Measurements from ENCODE around the gene RNF13. TPM values are rescaled to one million over a fixed set of nuclear protein-coding genes. Genes with fewer than 3 reads are reported as not detected.

RNF13 gene
- total RNA-seq, 1 experiment from 2014 or later, result 161 TPM

GRCh38 chr3:149790698-149791097, 22.3 kb upstream of the RNF13 start:
- no peak overlapping the region for H3K4me2 ChIP-seq (ENCODE audit: low read depth, low read length, poor library complexity, severe bottlenecking)
- DNase-seq, result no peak

DNA sequence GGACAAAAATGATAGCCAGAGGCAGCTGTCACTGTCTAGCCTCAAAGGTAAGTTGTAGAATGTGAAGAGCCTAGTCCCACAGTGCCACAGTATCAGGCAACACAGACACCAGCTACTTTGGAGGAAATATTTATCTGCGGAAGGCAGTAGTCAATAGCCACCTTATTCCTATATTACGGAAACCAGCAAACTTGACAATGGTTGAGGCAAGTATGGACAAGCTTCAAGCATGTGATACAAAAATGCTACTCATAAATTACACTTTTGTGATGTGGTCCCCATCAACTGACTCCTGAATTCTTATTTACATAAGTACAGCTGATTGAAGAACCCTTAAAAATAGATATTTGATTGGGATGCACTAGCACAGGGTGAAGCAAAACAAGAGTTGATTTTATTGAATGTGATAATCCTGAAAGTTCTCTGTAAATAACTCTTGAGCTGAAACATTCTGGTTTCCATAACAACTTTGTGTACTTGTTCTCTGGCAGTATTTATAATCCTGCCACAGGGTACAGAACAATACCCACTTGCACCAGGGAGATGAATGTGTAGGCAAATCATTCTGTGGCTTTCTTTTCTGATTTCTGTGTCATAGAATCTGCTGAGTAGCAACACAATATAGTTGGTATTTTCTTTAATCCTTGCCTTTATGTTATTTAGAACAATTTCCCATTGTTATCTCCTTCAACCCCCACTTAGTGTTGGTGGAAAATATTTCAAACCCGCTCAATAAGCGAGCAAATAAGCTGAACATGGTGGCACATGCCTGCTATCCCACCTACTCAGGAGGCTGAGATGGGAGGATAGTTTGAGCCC, 20.4 kb upstream of the RNF13 start, which contains the start of gene ANKUB1:
Gene ANKUB1, minus strand, starts transcription at position 103 of the 819 bp plus-strand sequence. CDS start 188 bp downstream, outside the sequence.
- H3K9me3 ChIP-seq (ENCODE audit: low read length), result no peaks in the 10 kb centered on the region
- no peak within 1 kb of the TSS for H3K9ac ChIP-seq (ENCODE audit: low read length)
- no peaks in the 10 kb centered on the region for H3K36me3 ChIP-seq (ENCODE audit: insufficient read depth, low read length)
- H3K27ac ChIP-seq (ENCODE audit: low read length), result no peak within 1 kb of the TSS
- H3K4me2 ChIP-seq (ENCODE audit: low read depth, low read length, poor library complexity, severe bottlenecking), result no peak within 1 kb of the TSS
- DNase-seq, result no peak
- H3K27me3 ChIP-seq (ENCODE audit: low read length), result no peaks in the 10 kb centered on the region
- H3K79me2 ChIP-seq (ENCODE audit: low read length), result no peaks in the 10 kb centered on the region
- no peak within 1 kb of the TSS for H2AFZ ChIP-seq (ENCODE audit: low read length)
- no peak within 1 kb of the TSS for H3K4me3 ChIP-seq (ENCODE audit: low read length)
- H3K4me1 ChIP-seq (ENCODE audit: low read length), result no peaks in the 10 kb centered on the region
- H4K20me1 ChIP-seq (ENCODE audit: insufficient read depth, low read depth, low read length), result no peaks in the 10 kb centered on the region
- no peaks in the 10 kb centered on the region for H3K9me2 ChIP-seq (replicated peaks; ENCODE audit: insufficient read depth, low read length)

More at GRCh38 chr3:149790698-149791097, 22.3 kb upstream of the RNF13 start:
- H3K27ac ChIP-seq (ENCODE audit: low read length), result no peak overlapping the region
- H3K36me3 ChIP-seq (ENCODE audit: insufficient read depth, low read length), result no peaks in the 10 kb centered on the region
- H3K27me3 ChIP-seq (ENCODE audit: low read length), result no peaks in the 10 kb centered on the region
- H3K79me2 ChIP-seq (ENCODE audit: low read length), result no peaks in the 10 kb centered on the region
- no peak overlapping the region for H3K9ac ChIP-seq (ENCODE audit: low read length)
- H3K4me1 ChIP-seq (ENCODE audit: low read length), result no peaks in the 10 kb centered on the region
- H4K20me1 ChIP-seq (ENCODE audit: insufficient read depth, low read depth, low read length), result no peaks in the 10 kb centered on the region
- no peaks in the 10 kb centered on the region for H3K9me2 ChIP-seq (replicated peaks; ENCODE audit: insufficient read depth, low read length)
- no peak overlapping the region for H3K4me3 ChIP-seq (ENCODE audit: low read length)
- no peaks in the 10 kb centered on the region for H3K9me3 ChIP-seq (ENCODE audit: low read length)
- no peak overlapping the region for H2AFZ ChIP-seq (ENCODE audit: low read length)

- Histone ChIP-seq H4K20me1 (ENCODE audit: insufficient read depth, low read depth, low read length) (no peaks in the 10 kb centered on the region), H3K4me1 (ENCODE audit: low read length) (no peaks in the 10 kb centered on the region), H3K27me3 (ENCODE audit: low read length) (no peaks in the 10 kb centered on the region), H3K4me3 (ENCODE audit: low read length) (no peak overlapping the region), H3K9me3 (ENCODE audit: low read length) (no peaks in the 10 kb centered on the region), H2AFZ (ENCODE audit: low read length) (no peak overlapping the region), H3K27ac (ENCODE audit: low read length) (no peak overlapping the region), H3K4me2 (ENCODE audit: low read depth, low read length, poor library complexity, severe bottlenecking) (no peak overlapping the region), H3K79me2 (ENCODE audit: low read length) (no peaks in the 10 kb centered on the region), H3K36me3 (ENCODE audit: insufficient read depth, low read length) (no peaks in the 10 kb centered on the region), H3K9ac (ENCODE audit: low read length) (no peak overlapping the region), H3K9me2 (replicated peaks; ENCODE audit: insufficient read depth, low read length) (no peaks in the 10 kb centered on the region)
- no peak for DNase-seq
Observed at GRCh38 chr3:149796026-149796425, 17.0 kb upstream of the RNF13 start.

DNA sequence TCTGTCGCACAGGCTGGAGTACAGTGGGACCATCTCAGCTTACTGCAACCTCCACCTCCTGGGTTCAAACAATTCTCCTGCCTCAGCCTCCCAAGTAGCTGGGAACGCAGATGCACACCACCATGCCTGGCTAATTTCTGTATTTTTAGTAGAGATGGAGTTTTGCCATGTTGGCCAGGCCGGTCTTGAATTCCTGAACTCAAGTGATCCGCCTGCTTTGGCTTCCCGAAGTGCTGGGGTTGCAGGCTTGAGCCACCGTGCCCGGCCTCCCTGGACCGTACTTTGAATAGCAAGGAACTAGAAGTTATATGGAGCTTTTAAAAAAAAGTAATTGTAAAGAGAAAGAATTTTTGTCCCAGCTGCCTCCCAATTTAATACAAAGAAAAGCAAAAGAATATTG, 12.3 kb upstream of the RNF13 start:
- Histone ChIP-seq H3K4me3 (ENCODE audit: low read length) (no peak overlapping the region), H4K20me1 (ENCODE audit: insufficient read depth, low read depth, low read length) (no peaks in the 10 kb centered on the region), H3K9me2 (replicated peaks; ENCODE audit: insufficient read depth, low read length) (no peaks in the 10 kb centered on the region), H3K9me3 (ENCODE audit: low read length) (no peaks in the 10 kb centered on the region), H3K4me2 (ENCODE audit: low read depth, low read length, poor library complexity, severe bottlenecking) (no peak overlapping the region), H3K27me3 (ENCODE audit: low read length) (no peaks in the 10 kb centered on the region), H3K9ac (ENCODE audit: low read length) (no peak overlapping the region), H3K36me3 (ENCODE audit: insufficient read depth, low read length) (no peaks in the 10 kb centered on the region), H3K4me1 (ENCODE audit: low read length) (no peaks in the 10 kb centered on the region), H2AFZ (ENCODE audit: low read length) (no peak overlapping the region), H3K27ac (ENCODE audit: low read length) (no peak overlapping the region), H3K79me2 (ENCODE audit: low read length) (no peaks in the 10 kb centered on the region)
- no peak for DNase-seq

DNA sequence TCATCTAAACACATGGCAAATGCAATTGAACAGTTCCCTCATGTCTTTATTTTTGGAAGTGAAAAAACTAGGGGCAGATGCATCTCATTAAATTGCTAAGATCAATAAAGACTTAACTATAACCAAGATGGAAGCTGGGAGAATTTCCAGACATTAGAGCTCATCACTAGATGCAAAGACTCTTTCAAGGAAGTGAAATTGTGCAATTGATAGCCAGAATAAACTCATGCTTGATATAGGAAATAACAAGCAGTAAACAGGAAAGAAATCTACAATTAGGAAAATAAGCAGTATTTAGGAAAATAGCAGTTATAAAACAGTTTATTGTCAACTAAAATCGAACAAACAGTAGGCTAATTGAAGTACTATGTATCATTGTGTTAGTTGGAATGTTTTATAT, 11.8 kb upstream of the RNF13 start:
- no peak overlapping the region for H3K4me3 ChIP-seq (ENCODE audit: low read length)
- H4K20me1 ChIP-seq (ENCODE audit: insufficient read depth, low read depth, low read length), result no peaks in the 10 kb centered on the region
- no peaks in the 10 kb centered on the region for H3K36me3 ChIP-seq (ENCODE audit: insufficient read depth, low read length)
- H3K27me3 ChIP-seq (ENCODE audit: low read length), result no peaks in the 10 kb centered on the region
- no peak overlapping the region for H2AFZ ChIP-seq (ENCODE audit: low read length)
- no peaks in the 10 kb centered on the region for H3K9me2 ChIP-seq (replicated peaks; ENCODE audit: insufficient read depth, low read length)
- no peak overlapping the region for H3K4me2 ChIP-seq (ENCODE audit: low read depth, low read length, poor library complexity, severe bottlenecking)
- no peak for DNase-seq
- no peak overlapping the region for H3K27ac ChIP-seq (ENCODE audit: low read length)
- no peaks in the 10 kb centered on the region for H3K9me3 ChIP-seq (ENCODE audit: low read length)
- H3K9ac ChIP-seq (ENCODE audit: low read length), result no peak overlapping the region
- no peaks in the 10 kb centered on the region for H3K79me2 ChIP-seq (ENCODE audit: low read length)
- peaks cover 5% of the 10 kb centered on the region for H3K4me1 ChIP-seq (ENCODE audit: low read length)

DNA sequence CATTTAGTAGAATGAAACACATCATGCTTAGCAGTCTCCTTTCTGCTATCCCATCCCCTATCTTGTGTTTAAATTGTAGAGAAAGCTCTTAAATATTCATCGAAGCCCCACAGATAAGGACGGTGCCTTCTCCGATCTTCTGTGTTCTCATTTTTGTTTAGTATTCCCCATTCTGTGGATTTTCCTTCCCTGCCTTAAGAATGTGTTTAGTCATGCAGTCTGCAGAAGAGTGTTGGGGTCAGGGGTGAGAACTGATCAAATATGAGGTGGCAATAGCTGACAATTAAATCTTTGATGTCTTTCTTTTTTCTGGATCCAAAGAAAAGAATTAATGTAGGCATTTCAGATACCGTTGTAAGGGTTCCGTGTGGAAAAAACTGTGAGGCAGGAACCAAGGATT, 11.4 kb upstream of the RNF13 start:
- H3K4me1 ChIP-seq (ENCODE audit: low read length), result peaks cover 9% of the 10 kb centered on the region
- no peak overlapping the region for H3K9ac ChIP-seq (ENCODE audit: low read length)
- no peaks in the 10 kb centered on the region for H3K9me3 ChIP-seq (ENCODE audit: low read length)
- no peaks in the 10 kb centered on the region for H4K20me1 ChIP-seq (ENCODE audit: insufficient read depth, low read depth, low read length)
- no peak overlapping the region for H2AFZ ChIP-seq (ENCODE audit: low read length)
- H3K36me3 ChIP-seq (ENCODE audit: insufficient read depth, low read length), result no peaks in the 10 kb centered on the region
- no peaks in the 10 kb centered on the region for H3K9me2 ChIP-seq (replicated peaks; ENCODE audit: insufficient read depth, low read length)
- H3K27me3 ChIP-seq (ENCODE audit: low read length), result no peaks in the 10 kb centered on the region
- H3K27ac ChIP-seq (ENCODE audit: low read length), result no peak overlapping the region
- H3K79me2 ChIP-seq (ENCODE audit: low read length), result no peaks in the 10 kb centered on the region
- no peak overlapping the region for H3K4me3 ChIP-seq (ENCODE audit: low read length)
- no peak overlapping the region for H3K4me2 ChIP-seq (ENCODE audit: low read depth, low read length, poor library complexity, severe bottlenecking)
- no peak for DNase-seq

- Histone ChIP-seq H3K9me2 (replicated peaks; ENCODE audit: insufficient read depth, low read length) (no peaks in the 10 kb centered on the region), H3K79me2 (ENCODE audit: low read length) (no peaks in the 10 kb centered on the region), H3K9ac (ENCODE audit: low read length) (no peak overlapping the region), H3K4me1 (ENCODE audit: low read length) (peaks cover 32% of the 10 kb centered on the region), H3K36me3 (ENCODE audit: insufficient read depth, low read length) (no peaks in the 10 kb centered on the region), H3K27me3 (ENCODE audit: low read length) (no peaks in the 10 kb centered on the region), H3K4me2 (ENCODE audit: low read depth, low read length, poor library complexity, severe bottlenecking) (peak overlapping the region; percentile 20), H3K9me3 (ENCODE audit: low read length) (no peaks in the 10 kb centered on the region), H4K20me1 (ENCODE audit: insufficient read depth, low read depth, low read length) (no peaks in the 10 kb centered on the region), H3K4me3 (ENCODE audit: low read length) (no peak overlapping the region), H3K27ac (ENCODE audit: low read length) (no peak overlapping the region), H2AFZ (ENCODE audit: low read length) (no peak overlapping the region)
- DNase-seq, result no peak
Observed at GRCh38 chr3:149806171-149806778, 6.7 kb upstream of the RNF13 start.

GRCh38 chr3:149808209-149808829, 4.7 kb upstream of the RNF13 start:
- peak overlapping the region; percentile 57 for H3K4me2 ChIP-seq (ENCODE audit: low read depth, low read length, poor library complexity, severe bottlenecking)
- H3K27ac ChIP-seq (ENCODE audit: low read length), result no peak overlapping the region
- H3K27me3 ChIP-seq (ENCODE audit: low read length), result no peaks in the 10 kb centered on the region
- H3K9me2 ChIP-seq (replicated peaks; ENCODE audit: insufficient read depth, low read length), result no peaks in the 10 kb centered on the region
- DNase-seq, result peak; percentile 83
- H2AFZ ChIP-seq (ENCODE audit: low read length), result peak overlapping the region; percentile 65; the same call in 1 of the 2 replicates
- no peaks in the 10 kb centered on the region for H3K36me3 ChIP-seq (ENCODE audit: insufficient read depth, low read length)
- no peaks in the 10 kb centered on the region for H3K9me3 ChIP-seq (ENCODE audit: low read length)
- H3K79me2 ChIP-seq (ENCODE audit: low read length), result peaks cover 2% of the 10 kb centered on the region
- H3K4me1 ChIP-seq (ENCODE audit: low read length), result peaks cover 40% of the 10 kb centered on the region
- H3K9ac ChIP-seq (ENCODE audit: low read length), result no peak overlapping the region
- no peaks in the 10 kb centered on the region for H4K20me1 ChIP-seq (ENCODE audit: insufficient read depth, low read depth, low read length)
- peak overlapping the region; percentile 35; the same call in 1 of the 2 replicates for H3K4me3 ChIP-seq (ENCODE audit: low read length)
